ENCODE data around the gene TMEM45A.
"Not testable (repeated sequence)": the region's sequence is repeated elsewhere in the genome, so short reads cannot be mapped to it uniquely, and the experiment has no call there.

The TMEM45A gene

GRCh38 chr3:100492059-100493006 is at the start of gene TMEM45A:
TMEM45A (plus strand) TSS chr3:100492619; CDS start chr3:100555212, 62,593 bp downstream.
- peak; percentile 39 to 55 for DNase-seq (ENCODE audit: low read depth in 2 of 2)

GRCh38 chr3:100443690-100444089 is 48.7 kb upstream of the TMEM45A start:
- no peak for DNase-seq (ENCODE audit: low read depth in 2 of 2)

- not testable (repeated sequence) for DNase-seq (ENCODE audit: low read depth in 2 of 2)
These were observed 45.4 kb upstream of the TMEM45A start for GRCh38 chr3:100447067-100447466.

GRCh38 chr3:100448079-100448478 is 44.3 kb upstream of the TMEM45A start:
- no peak for DNase-seq (ENCODE audit: low read depth in 2 of 2)

GRCh38 chr3:100449214-100449613 is 43.2 kb upstream of the TMEM45A start:
- DNase-seq (ENCODE audit: low read depth in 2 of 2): no peak

GRCh38 chr3:100454677-100455076 is 37.7 kb upstream of the TMEM45A start:
- DNase-seq (ENCODE audit: low read depth in 2 of 2): no peak

GRCh38 chr3:100455841-100456550 is 36.4 kb upstream of the TMEM45A start:
- no peak for DNase-seq (ENCODE audit: low read depth in 2 of 2)

- no peak for DNase-seq (ENCODE audit: low read depth in 2 of 2)
These were observed 35.7 kb upstream of the TMEM45A start for GRCh38 chr3:100456745-100457144.

- DNase-seq (ENCODE audit: low read depth in 2 of 2): no peak
These were observed 34.6 kb upstream of the TMEM45A start for GRCh38 chr3:100457811-100458210.

GRCh38 chr3:100458814-100459213 is 33.6 kb upstream of the TMEM45A start:
- no peak for DNase-seq (ENCODE audit: low read depth in 2 of 2)

GRCh38 chr3:100463002-100463401 is 29.4 kb upstream of the TMEM45A start:
- DNase-seq (ENCODE audit: low read depth in 2 of 2): no peak

- no peak for DNase-seq (ENCODE audit: low read depth in 2 of 2)
These were observed 28.7 kb upstream of the TMEM45A start for GRCh38 chr3:100463646-100464155.

- DNase-seq (ENCODE audit: low read depth in 2 of 2): no peak
These were observed 26.3 kb upstream of the TMEM45A start for GRCh38 chr3:100465892-100466777.

- DNase-seq (ENCODE audit: low read depth in 2 of 2): no peak
These were observed 25.3 kb upstream of the TMEM45A start for GRCh38 chr3:100467133-100467532.

GRCh38 chr3:100468676-100469075 is 23.7 kb upstream of the TMEM45A start:
- DNase-seq (ENCODE audit: low read depth in 2 of 2): no peak

GRCh38 chr3:100470951-100471350 is 21.5 kb upstream of the TMEM45A start:
- DNase-seq (ENCODE audit: low read depth in 2 of 2): no peak

GRCh38 chr3:100471444-100471843 is 21.0 kb upstream of the TMEM45A start:
- DNase-seq (ENCODE audit: low read depth in 2 of 2): no peak

- DNase-seq (ENCODE audit: low read depth in 2 of 2): not testable (repeated sequence)
These were observed 14.5 kb upstream of the TMEM45A start for GRCh38 chr3:100477851-100478360.

- not testable (repeated sequence) for DNase-seq (ENCODE audit: low read depth in 2 of 2)
These were observed 13.9 kb upstream of the TMEM45A start for GRCh38 chr3:100478521-100478920.

GRCh38 chr3:100480081-100480480 is 12.3 kb upstream of the TMEM45A start:
- no peak for DNase-seq (ENCODE audit: low read depth in 2 of 2)

- DNase-seq (ENCODE audit: low read depth in 2 of 2): no peak
These were observed 10.2 kb upstream of the TMEM45A start for GRCh38 chr3:100482176-100482575.
